Fibroblast of lung (primary cell): ENCODE results near the gene LCAT. TPM values are rescaled to one million over a fixed set of nuclear protein-coding genes. Genes with fewer than 3 reads are reported as not detected.

Source experiments
- DNase-seq, 2 donors: peaks; one replicate each; pipeline versions ENCODE4 v3.0.0 to v3.0.0-alpha.2; 2010; ENCODE audit warnings: low read depth in 2 of 2
- H2AFZ ChIP-seq: 2 replicates; pipeline ENCODE4 v1.5.1; 2012; ENCODE audit warnings: low read length, control low read depth, inconsistent platforms
- H3K27ac ChIP-seq: 2 replicates; pipeline ENCODE4 v1.5.1; 2011; ENCODE audit warnings: low read length, control low read depth; ENCODE audit not compliant: insufficient read depth
- H3K27me3 ChIP-seq: 2 replicates; pipeline ENCODE4 v1.5.1; 2011; ENCODE audit warnings: mild to moderate bottlenecking, low read length; ENCODE audit not compliant: control insufficient read depth, insufficient read depth
- H3K36me3 ChIP-seq: 2 replicates; pipeline ENCODE4 v1.5.1; 2011; ENCODE audit warnings: low read length; ENCODE audit not compliant: control insufficient read depth, insufficient read depth
- H3K4me1 ChIP-seq: 2 replicates; pipeline ENCODE4 v1.5.1; 2011; ENCODE audit warnings: low read length; ENCODE audit not compliant: control insufficient read depth, insufficient read depth; ENCODE audit errors: extremely low read depth
- H3K4me2 ChIP-seq: 2 replicates; pipeline ENCODE4 v1.5.1; 2011; ENCODE audit warnings: low read length, control low read depth; ENCODE audit not compliant: insufficient read depth; ENCODE audit errors: extremely low read depth
- H3K4me3 ChIP-seq, 4 experiments: fragments of 200-600 bp in 1 of 4; sonication (generic) in 1 of 4; replicated peaks in 1 of 4; 2 replicates each; pipeline ENCODE4 v1.5.1; 2011 to 2016; ENCODE audit warnings: low read length in 4 of 4, low read depth in 3 of 4, mild to moderate bottlenecking in 3 of 4, control low read depth in 2 of 4, inconsistent platforms in 1 of 4, mixed read lengths in 1 of 4; ENCODE audit not compliant: insufficient read depth in 1 of 4; ENCODE audit errors: control extremely low read depth in 1 of 4
- H3K79me2 ChIP-seq: 2 replicates; pipeline ENCODE4 v1.5.1; 2012; ENCODE audit warnings: mild to moderate bottlenecking, low read length, inconsistent platforms; ENCODE audit not compliant: control insufficient read depth, insufficient read depth
- H3K9ac ChIP-seq: 2 replicates; pipeline ENCODE4 v1.5.1; 2011; ENCODE audit warnings: mild to moderate bottlenecking, low read length, control low read depth; ENCODE audit not compliant: insufficient read depth
- H3K9me3 ChIP-seq: 2 replicates; pipeline ENCODE4 v1.5.1; 2012; ENCODE audit warnings: low read depth, low read length; ENCODE audit not compliant: control insufficient read depth, insufficient read depth
- H4K20me1 ChIP-seq: 2 replicates; pipeline ENCODE4 v1.5.1; 2011; ENCODE audit warnings: low read length; ENCODE audit not compliant: control insufficient read depth, insufficient read depth; ENCODE audit errors: extremely low read depth
- CTCF ChIP-seq, 2 donors: IDR thresholded peaks in 1 of 2; conservative IDR thresholded peaks in 1 of 2; 1 replicate in 1 of 2; 2 replicates in 1 of 2; pipeline ENCODE4 v1.5.1; 2011 to 2012; ENCODE audit warnings: low read length in 2 of 2, control low read depth in 1 of 2, inconsistent platforms in 1 of 2, low read depth in 1 of 2, mild to moderate bottlenecking in 1 of 2
- EZH2 ChIP-seq: IDR thresholded peaks from 2 replicates; pipeline ENCODE4 v1.5.1; 2012; ENCODE audit warnings: low read length, control low read depth, mild to moderate bottlenecking; ENCODE audit errors: missing control alignments
- polyA plus RNA-seq, 2 donors: library from polyadenylated mRNA; depleted of rRNA in 1 of 2; stranded (reverse) in 1 of 2; unstranded in 1 of 2; fragments of >200 nt; gene quantifications; 2 replicates each; pipeline ENCODE4 v1.2.1, GENCODE V29; 2011 to 2012; ENCODE audit warnings: missing spikeins in 1 of 2
- total RNA-seq: library from RNA; depleted of rRNA; stranded (reverse); fragments of >200 nt; gene quantifications from 2 replicates; pipeline ENCODE4 v1.2.1, GENCODE V29; 2014

LCAT gene
- total and polyA plus RNA-seq, 2 donors (not counting 1 experiment from before 2014, with no cell fraction given), result 4.5 to 6.4 TPM

GRCh38 chr16:67933805-67934204 is 10.1 kb downstream of the LCAT start:
- Histone ChIP-seq H3K4me1 (peaks cover 14% of the 10 kb centered on the region), H3K79me2 (peaks cover 3% of the 10 kb centered on the region), H3K9ac (no peak overlapping the region), H3K4me2 (no peak overlapping the region), H4K20me1 (no peaks in the 10 kb centered on the region), H3K36me3 (peaks cover 8% of the 10 kb centered on the region), H3K4me3 (no peak overlapping the region), H3K27me3 (no peaks in the 10 kb centered on the region), H2AFZ (no peak overlapping the region), H3K9me3 (no peaks in the 10 kb centered on the region), H3K27ac (no peak overlapping the region)
- no peak for TF ChIP-seq EZH2
- TF ChIP-seq CTCF (conservative IDR thresholded peaks at IDR 0.05 in 1 of 2, IDR thresholded peaks at IDR 0.05 in 1 of 2; ENCODE audit: low read depth in 1 of 2, low read length in 2 of 2), result no peak
- no peak for DNase-seq

- TF ChIP-seq CTCF (conservative IDR thresholded peaks at IDR 0.05 in 1 of 2, IDR thresholded peaks at IDR 0.05 in 1 of 2; ENCODE audit: low read depth in 1 of 2, low read length in 2 of 2) (no peak), EZH2 (no peak)
- Histone ChIP-seq H3K79me2 (peaks cover 3% of the 10 kb centered on the region), H3K9ac (no peak overlapping the region), H3K36me3 (peaks cover 12% of the 10 kb centered on the region), H4K20me1 (no peaks in the 10 kb centered on the region), H3K4me1 (peaks cover 14% of the 10 kb centered on the region), H2AFZ (no peak overlapping the region), H3K27ac (no peak overlapping the region), H3K27me3 (no peaks in the 10 kb centered on the region), H3K9me3 (no peaks in the 10 kb centered on the region), H3K4me3 (no peak overlapping the region), H3K4me2 (no peak overlapping the region)
- no peak for DNase-seq
These were observed 11.5 kb downstream of the LCAT start for GRCh38 chr16:67932462-67932840.

- Histone ChIP-seq H3K9me3 (no peaks in the 10 kb centered on the region), H3K36me3 (peaks cover 14% of the 10 kb centered on the region), H3K27ac (no peak within 1 kb of the TSS), H3K79me2 (peaks cover 1% of the 10 kb centered on the region), H3K4me3 (no peak within 1 kb of the TSS), H3K27me3 (no peaks in the 10 kb centered on the region), H2AFZ (no peak within 1 kb of the TSS), H3K9ac (no peak within 1 kb of the TSS), H3K4me2 (no peak within 1 kb of the TSS), H3K4me1 (peaks cover 9% of the 10 kb centered on the region), H4K20me1 (no peaks in the 10 kb centered on the region)
- no peak for DNase-seq
- TF ChIP-seq CTCF (conservative IDR thresholded peaks at IDR 0.05 in 1 of 2, IDR thresholded peaks at IDR 0.05 in 1 of 2; ENCODE audit: low read depth in 1 of 2, low read length in 2 of 2), result peak; percentile 18 to 32
- no peak for TF ChIP-seq EZH2
These were observed 12.0 kb downstream of the LCAT start, which contains the start of gene CTRL for GRCh38 chr16:67931712-67932461. TSS of gene CTRL (minus strand) at chr16:67931862. CDS start at chr16:67931852, 10 bp downstream.
